Gastroesophageal sphincter (tissue), 3 donors: ENCODE results near the gene SH3RF1.

Experiments used
- CTCF ChIP-seq, 4 experiments: fragments of 200-600 bp in 2 of 4; fragments of 450-650 bp in 2 of 4; sonication (generic) in 1 of 4; IDR thresholded peaks; one replicate each; pipeline ENCODE4 v1.5.1; 2017 to 2019; ENCODE audit warnings: antibody characterized with exemption in 4 of 4, mild to moderate bottlenecking in 2 of 4, moderate library complexity in 2 of 4
- POLR2AphosphoS5 ChIP-seq: sonication (generic); formaldehyde crosslinking; IDR thresholded peaks from one replicate; pipeline ENCODE4 v1.6.1; 2017; ENCODE audit warnings: antibody characterized with exemption

- no peak for TF ChIP-seq CTCF (IDR thresholded peaks at IDR 0.05)
- no peak for TF ChIP-seq POLR2AphosphoS5
Measured at GRCh38 chr4:169098054-169098497, 172.7 kb downstream of the SH3RF1 start.
